CD4-positive, alpha-beta T cell treated with Interleukin-17A for 4 hours (primary cell): ENCODE data around the gene C1orf21.

Experiments
- DNase-seq: peaks from one replicate; pipeline ENCODE4 v3.0.0-alpha.2; 2020; ENCODE audit warnings: mixed read lengths

The C1orf21 gene

DNA sequence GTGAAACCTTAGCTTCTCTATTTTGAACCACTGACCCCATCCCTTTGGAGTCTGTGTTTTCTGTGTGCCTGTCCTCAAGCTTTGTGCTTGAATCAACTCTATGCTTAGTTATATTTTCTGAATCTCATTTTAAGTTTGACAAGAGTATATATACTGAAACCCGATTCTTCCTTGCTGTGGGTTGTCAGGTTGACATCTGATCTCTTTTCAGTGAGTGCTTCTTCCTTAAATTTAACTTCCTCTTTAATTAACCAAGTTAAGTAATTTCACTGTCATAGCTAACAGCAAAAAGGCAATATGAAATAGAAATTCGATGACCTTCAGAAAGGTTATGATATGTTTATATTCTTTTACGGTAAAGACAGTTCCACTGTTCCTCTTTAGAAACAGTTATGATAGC lies 69.4 kb downstream of the C1orf21 start:
- DNase-seq, result no peak

DNA sequence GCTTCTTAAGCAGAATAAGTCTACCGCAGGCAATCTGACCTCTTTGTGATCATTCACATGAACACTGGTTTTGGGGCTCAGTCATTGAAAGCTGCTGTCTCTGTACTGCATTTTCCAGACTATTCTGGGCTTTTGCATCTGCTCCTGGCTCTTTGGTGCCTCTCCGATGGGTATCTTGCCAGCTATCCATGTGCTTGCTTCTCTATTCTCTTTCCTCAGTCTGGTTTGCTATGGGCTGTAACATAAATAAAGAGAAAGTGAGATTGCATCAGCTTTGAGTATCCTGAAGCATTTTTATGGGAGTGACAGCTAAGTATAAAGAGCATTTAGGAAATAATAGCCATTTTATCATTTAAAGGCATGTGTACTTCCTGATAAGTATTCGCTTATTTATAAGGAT lies 70.7 kb downstream of the C1orf21 start:
- no peak for DNase-seq

DNA sequence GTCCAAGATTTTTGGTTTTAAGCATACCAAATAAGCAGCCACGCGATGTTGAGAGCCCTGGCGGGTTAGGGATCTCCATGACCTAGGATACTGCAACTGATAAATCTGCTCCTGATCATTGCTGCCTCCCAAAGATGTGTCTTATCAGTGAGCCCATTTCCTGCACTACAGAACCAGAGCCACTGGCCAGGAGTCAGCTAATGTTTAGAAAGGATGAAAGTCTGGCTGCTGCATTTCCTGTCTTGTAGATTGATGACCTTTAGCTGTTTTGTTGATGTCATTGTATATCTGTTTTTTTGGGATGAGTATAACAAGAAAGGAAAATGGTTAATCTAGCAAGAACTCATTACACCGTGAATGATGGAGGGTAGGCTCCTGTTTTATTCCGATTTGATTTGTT lies 74.5 kb downstream of the C1orf21 start:
- no peak for DNase-seq

GRCh38 chr1:184462155-184462554 lies 75.3 kb downstream of the C1orf21 start:
- no peak for DNase-seq

GRCh38 chr1:184462990-184463389 lies 76.2 kb downstream of the C1orf21 start:
- DNase-seq, result no peak

DNA sequence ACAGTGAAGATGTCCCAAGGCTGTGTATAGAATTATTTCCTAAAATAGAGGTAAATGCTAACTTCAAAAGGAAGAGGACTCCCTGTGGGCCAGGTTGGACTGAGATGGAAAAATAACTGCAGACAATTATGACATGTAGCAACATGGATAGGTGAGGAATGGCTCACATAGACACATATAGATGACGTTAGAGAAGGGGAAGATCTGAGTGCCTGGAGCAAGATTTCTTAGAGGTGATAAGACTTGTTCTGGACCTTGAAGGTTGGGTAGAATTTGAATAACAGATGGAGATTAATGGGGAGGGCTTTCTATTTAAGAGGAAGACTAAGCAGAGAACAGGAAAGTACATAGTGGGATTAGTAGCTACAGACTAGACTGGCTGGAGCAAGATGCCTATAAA lies 76.9 kb downstream of the C1orf21 start:
- DNase-seq, result no peak

- DNase-seq, result no peak
Measured at GRCh38 chr1:184464757-184465156, 77.9 kb downstream of the C1orf21 start.

DNA sequence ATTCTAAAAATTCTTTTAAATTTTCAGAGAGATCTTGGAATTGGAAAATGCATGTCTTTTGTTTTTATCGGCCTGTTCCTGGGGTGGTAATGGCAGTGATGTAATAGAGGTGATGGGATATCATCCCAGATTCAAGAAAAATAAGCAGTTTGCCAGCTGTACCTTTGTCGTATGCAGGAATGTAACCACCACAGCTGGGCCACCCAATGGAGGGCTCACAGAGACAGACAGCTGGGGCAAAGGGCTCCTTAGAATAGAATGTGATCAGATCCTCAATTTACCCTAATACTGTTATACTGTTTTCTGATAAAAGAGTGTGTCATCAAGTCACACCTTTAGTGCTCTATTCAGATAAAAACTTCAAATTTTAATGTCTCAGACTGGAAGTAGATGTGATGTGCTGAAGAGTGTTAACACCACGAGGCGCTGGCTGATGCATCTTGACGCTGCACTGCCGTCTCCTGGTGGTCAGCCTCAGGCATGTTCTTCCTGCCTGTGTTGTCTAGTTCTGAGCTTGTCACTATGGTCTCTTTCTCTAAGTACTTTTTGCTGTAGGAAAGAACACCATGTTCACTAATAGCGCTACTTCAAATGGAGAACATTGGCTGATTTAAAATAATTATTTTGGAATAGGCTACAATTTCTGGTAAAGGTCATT lies 78.8 kb downstream of the C1orf21 start:
- DNase-seq, result no peak

DNA sequence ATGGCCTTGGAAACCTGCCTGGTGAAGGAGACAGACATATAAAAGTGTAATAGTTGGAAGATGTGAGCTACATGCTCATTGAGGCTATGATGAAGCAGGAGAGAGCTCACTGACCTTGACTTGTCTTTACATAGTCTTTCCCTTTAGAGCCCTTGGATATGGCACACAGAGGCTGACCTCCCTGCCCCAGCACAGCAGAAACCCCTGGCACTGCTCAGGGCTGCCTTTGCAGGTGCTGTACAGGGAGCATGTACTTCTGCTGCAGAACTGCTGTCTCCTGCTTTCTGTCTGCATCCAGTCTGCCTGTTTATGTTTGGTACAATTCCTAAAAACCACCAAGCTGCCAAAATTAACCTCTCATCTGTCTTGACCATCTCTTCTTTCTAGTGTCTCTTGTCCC lies 80.5 kb downstream of the C1orf21 start:
- no peak for DNase-seq

GRCh38 chr1:184469396-184469795 lies 82.6 kb downstream of the C1orf21 start:
- no peak for DNase-seq

GRCh38 chr1:184471686-184472085 lies 84.9 kb downstream of the C1orf21 start:
- no peak for DNase-seq

DNA sequence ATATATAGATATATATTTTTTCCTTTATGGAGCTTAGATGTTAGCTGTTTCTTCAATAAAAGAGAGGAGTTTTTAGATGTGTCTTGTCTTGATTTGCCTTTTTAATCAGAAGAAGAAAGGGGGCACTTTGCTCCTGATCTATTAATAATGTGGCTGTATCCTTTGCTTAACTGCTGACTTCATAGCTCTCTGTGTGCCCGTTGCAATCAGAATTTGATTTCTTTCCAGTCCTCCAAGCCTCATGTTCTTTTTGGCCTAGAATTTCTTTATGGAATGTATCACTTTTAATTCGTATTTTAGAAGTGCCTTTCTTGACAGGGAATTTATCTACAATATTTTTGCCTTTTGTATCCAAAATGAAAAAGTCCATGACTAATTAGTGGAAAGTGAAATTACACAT lies 85.3 kb downstream of the C1orf21 start:
- no peak for DNase-seq

- DNase-seq, result no peak
Measured at GRCh38 chr1:184473176-184473966, 86.5 kb downstream of the C1orf21 start.

GRCh38 chr1:184476187-184476586 lies 89.4 kb downstream of the C1orf21 start:
- no peak for DNase-seq

DNA sequence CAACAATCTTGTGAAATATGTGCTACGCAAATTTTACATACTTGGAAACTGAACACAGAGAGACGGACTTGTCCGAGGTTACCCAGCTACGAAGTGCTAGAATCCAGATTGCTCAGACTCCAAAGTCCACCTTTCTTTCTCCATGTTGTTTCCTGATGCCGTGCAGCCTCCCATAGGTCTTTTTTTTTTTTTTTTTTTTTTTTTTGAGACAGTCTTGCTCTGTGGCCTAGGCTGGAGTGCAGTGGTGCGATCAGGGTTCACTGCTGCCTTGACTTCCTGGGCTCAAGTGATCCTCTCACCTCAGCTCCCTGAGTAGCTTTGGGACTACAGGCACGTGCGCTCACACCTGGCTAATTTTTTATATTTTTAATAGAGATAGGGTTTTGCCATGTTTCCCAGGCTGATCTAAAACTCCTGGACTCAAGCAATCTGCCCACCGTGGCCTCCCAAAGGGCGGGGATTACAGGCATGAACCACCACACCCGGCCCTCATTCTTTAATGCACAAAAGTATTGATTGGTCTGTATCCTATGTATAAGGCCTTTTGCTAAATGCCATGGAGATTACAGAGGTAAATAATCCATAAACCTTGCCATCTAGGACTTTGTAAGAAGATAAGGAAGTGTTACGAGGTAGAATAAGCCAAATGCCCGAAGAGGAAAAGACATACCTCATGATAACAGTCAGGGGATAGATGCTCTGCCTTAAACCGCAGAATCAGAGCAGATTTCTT lies 92.8 kb downstream of the C1orf21 start:
- no peak for DNase-seq

GRCh38 chr1:184480736-184481135 lies 93.9 kb downstream of the C1orf21 start:
- DNase-seq, result no peak

DNA sequence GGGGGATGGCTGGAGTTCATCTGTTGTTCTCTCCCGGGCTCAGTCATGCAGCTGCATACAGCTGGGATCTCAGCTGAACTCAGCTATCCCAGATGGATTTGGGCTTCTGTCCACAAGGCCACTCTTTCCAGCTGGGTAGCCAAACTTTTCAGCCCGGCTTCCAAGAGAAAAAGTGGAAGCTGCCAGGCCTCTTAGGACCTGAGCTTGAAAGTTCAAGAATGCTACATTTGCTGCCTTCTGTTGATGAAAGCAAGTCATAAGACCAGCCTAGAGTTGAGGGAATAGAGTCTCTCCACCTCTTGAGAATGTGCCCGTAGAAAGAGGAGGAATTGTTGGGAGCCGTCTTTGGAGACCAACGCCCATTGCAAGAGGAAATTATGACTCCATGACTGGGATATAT lies 95.3 kb downstream of the C1orf21 start:
- no peak for DNase-seq

GRCh38 chr1:184483101-184483683 lies 96.4 kb downstream of the C1orf21 start:
- no peak for DNase-seq

DNA sequence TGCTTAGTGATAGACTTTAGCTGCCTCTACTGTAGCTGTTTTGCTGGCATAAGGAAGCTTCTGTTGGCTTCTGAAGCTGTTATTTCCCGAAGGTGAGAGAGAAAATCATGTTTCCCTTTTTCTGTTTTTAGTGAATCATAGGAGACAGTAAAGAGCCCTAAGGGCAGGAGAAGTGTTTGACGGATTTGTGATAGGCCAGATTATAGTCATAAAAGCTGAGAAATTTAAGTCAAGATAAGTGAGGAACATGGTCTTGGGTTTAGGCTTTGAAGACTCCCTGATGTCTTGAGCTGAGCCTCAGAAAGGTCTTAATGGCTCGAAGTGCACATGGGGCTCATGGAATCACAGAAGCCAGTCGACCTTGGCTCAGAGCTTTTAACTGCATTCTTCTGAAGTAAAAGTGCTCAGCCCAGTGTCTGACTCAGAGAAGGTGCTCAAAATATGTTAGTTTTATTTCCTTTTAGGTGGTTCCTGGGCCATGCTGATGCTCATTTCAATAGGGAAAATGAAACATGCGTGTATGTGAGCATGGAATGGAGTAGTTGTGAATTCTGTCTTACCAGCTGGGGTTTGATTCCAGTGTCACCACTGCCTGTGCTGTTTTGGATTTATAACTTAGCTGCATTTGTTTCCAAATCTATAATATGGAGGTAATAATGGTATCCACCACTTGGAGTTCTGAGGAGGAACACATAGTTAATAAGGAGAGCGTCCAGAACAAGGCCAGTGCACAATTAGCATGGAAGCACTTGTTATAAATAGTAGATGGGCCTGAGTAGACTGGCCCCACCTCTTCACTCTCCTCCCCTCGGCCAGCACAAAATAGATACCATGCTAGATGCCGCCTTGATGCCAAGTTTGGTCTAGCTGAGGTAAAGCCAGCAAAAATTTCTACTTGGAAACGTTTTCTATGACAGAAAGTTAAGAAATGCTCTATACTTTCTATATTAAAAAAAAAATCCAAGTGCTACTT lies 99.2 kb downstream of the C1orf21 start:
- DNase-seq, result no peak

DNA sequence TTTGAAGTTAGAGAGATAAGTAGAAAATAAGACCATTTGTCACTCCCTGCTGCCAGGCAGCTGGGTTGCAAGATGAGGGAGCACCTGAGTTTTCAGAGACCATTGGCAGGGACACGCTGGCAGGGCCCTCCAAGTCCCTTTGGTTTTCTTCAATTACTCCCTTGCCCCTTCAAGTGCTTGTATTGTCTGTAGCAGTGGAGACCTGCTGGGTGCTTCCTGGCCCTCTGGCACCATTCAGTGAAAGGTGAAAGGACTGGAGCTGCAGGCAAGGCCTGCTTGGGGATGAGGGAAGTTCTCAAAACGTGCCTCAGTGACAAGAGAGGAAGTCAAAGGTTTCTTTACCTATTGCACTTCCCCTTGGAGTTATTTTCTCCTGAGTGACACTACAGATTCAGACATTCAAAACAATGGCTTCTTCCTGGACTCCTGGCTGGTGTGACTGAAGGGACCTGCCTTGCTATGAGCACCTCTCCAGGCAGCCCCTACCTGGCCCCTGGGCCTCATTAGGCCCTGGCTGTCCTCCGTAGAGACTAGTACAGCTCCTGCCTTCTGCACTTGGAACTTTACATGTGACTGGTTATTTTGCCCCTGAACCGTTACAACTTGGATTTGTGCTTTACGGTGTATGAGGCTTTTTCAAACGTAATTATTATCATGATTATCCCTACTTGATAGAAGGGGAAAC lies 100.1 kb downstream of the C1orf21 start:
- no peak for DNase-seq

GRCh38 chr1:184487531-184488193 lies 100.8 kb downstream of the C1orf21 start:
- DNase-seq, result no peak
